Measurements from ENCODE around the gene KREMEN2.
"Not testable (repeated sequence)": the region's sequence is repeated elsewhere in the genome, so short reads cannot be mapped to it uniquely, and the experiment has no call there.

Gene KREMEN2

GRCh38 chr16:2942045-2942444 lies 22.0 kb upstream of the KREMEN2 start:
- no peak for DNase-seq (ENCODE audit: low read depth in 2 of 2)

DNA sequence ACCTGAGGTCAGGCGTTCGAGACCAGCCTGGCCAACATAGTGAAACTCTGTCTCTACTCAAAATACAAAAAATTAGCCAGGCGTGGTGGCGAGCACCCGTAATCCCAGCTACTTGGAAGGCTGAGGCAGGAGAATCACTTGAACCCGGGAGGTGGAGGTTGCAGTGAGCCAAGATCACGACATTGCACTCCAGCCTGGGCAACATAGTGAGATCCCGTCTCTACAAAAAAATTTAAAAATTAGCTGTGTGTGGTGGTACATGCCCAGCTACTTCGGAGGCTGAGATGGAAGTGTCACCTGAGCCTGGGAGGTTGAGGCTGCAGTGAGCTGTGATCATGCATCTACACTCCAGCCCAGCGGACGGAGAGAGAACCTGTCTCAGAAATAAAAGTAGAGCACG lies 20.4 kb upstream of the KREMEN2 start:
- not testable (repeated sequence) for DNase-seq (ENCODE audit: low read depth in 2 of 2)

DNA sequence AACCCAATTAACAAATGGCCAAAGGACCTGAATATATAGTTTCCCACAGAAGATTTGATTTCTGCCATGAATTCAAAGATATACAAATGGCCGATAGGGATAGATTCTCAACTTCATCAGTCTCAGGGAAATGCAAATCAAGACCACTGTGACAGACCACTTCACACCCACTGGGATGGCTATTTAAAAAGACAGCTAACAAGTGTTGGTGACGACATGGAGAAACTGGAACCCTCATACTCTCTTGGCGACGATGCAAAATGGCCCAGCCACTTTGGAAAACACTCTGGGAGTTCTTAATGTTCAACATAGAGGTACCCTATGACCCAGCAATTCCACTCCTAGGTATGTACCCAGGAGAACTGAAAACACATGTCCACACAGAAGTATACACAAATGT lies 17.4 kb upstream of the KREMEN2 start:
- no peak for DNase-seq (ENCODE audit: low read depth in 2 of 2)

- DNase-seq (ENCODE audit: low read depth in 2 of 2): no peak
Measured at GRCh38 chr16:2948807-2949704, 15.0 kb upstream of the KREMEN2 start.

GRCh38 chr16:2949705-2950352 lies 14.2 kb upstream of the KREMEN2 start:
- DNase-seq (ENCODE audit: low read depth in 2 of 2): no peak

DNA sequence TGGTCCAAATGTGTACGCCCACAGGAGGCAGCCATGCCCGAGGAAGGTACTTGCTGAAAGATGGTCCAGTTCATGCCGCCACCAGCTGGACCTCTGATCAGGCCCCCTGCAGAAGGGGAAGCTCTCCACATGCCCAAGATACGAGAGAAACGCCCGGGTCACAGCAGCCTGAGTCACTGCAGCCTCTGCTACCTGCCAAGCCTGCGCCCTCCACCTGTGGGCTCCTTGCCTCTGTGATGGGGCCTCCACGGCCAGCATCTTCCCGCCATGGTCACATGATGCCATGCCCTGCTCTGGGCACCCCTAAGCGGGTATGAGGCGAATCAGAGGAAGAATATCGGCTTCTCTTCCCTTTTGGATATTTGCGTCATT lies 13.7 kb upstream of the KREMEN2 start:
- no peak for DNase-seq (ENCODE audit: low read depth in 2 of 2)

- DNase-seq (ENCODE audit: low read depth in 2 of 2): no peak
Measured at GRCh38 chr16:2950773-2951172, 13.3 kb upstream of the KREMEN2 start.

DNA sequence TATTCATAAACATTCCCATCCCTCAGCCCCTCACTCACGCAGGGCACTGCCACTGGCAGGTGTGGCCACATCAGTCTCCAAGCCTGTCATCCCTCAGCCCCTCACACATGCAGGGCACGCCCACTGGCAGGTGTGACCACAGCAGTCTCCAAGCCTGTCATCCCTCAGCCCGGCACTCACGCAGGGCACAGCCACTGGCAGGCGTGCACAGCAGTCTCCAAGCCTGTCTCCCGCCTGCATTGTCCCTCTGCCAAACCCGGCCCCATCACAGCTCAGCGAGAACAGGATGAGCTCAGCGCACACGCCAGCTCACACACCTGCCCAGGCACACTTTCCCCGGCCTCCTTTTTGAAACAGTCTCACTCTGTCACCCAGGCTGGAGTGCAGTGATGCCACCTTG lies 11.4 kb upstream of the KREMEN2 start:
- DNase-seq (ENCODE audit: low read depth in 2 of 2): no peak

GRCh38 chr16:2953706-2954627 lies 10.1 kb upstream of the KREMEN2 start:
- no peak for DNase-seq (ENCODE audit: low read depth in 2 of 2)

GRCh38 chr16:2954656-2955381 lies 9.3 kb upstream of the KREMEN2 start:
- no peak for DNase-seq (ENCODE audit: low read depth in 2 of 2)

GRCh38 chr16:2955438-2955778 lies 8.7 kb upstream of the KREMEN2 start:
- no peak for DNase-seq (ENCODE audit: low read depth in 2 of 2)

GRCh38 chr16:2955779-2956578 lies 8.1 kb upstream of the KREMEN2 start:
- DNase-seq (ENCODE audit: low read depth in 2 of 2): no peak

GRCh38 chr16:2956579-2956956 lies 7.5 kb upstream of the KREMEN2 start:
- DNase-seq (ENCODE audit: low read depth in 2 of 2): no peak

- DNase-seq (ENCODE audit: low read depth in 2 of 2): no peak
Measured at GRCh38 chr16:2959206-2959605, 4.9 kb upstream of the KREMEN2 start.

DNA sequence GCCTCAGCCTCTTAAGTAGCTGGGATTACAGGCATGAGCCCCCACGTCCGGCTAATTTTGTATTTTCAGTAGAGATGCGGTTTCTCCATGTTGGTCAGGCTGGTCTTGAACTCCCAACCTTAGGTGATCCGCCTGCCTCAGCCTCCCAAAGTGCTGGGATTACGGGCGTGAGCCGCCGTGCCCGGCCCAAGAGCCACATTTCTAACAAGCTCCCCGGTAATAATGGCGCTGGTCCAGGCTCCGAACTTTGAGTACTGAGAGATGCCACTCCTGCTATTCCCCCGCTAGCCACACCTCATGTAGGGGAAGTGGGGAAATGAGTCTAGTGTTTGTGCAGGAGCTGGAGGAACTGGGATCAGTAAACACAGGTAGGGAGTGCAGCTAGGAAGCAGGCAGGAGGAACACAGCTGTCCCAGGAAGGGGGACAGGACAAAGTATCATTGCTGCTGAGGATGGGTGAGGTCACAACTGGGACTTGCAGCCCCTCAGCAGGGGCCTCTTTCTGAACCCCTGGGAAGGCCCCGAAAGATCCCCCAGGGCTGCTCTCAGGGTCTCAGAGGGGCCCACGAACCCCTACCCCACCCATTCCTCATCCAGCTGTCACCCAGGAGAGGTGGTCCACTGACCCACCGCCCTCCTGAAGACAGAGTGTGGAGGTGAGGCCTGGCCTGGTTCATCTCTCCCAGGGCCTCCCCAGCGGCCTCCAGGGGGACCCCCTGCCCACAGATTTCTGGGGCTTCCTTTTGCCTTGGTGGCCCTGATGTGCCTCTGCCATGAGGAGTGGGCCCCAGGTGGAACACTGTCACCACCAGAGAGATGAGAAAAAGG lies 3.7 kb upstream of the KREMEN2 start:
- no peak for DNase-seq (ENCODE audit: low read depth in 2 of 2)

DNA sequence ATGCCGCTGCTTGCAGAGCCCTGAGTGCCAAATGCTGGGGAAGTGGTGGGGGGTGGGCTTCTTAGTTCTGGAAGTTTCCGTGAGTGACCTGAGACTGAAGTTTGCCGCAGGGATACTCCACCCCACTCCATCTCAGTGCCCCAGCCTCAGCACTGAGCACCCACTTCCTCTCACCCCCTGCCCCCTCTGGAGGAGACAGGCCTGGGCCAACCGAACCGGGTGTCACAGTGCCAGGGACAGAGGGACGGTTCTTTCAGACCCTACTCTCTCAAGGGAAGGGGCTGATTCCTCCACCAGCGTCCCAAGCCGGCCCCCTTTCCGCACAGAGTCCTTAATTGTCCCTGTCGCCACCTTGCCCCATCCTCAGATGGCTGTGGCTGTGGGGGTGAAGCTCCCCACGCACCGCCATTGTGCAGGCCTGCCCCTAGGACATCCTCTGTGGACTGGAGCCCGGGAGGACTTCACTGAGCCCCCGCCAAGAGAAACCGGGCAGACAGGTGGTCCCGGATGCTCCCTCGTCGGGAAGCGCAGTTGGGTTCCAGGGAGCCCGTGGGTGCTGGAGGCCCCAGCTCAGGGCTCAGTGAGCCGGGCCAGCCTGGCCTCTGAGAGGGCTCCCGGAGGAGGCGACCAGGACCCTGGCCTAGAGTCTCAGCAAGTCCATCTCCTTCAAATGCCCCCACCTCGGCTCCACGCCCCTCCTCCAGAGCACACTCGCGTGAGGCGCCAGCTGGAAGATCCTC lies 1.6 kb upstream of the KREMEN2 start:
- DNase-seq (ENCODE audit: low read depth in 2 of 2): no peak

DNA sequence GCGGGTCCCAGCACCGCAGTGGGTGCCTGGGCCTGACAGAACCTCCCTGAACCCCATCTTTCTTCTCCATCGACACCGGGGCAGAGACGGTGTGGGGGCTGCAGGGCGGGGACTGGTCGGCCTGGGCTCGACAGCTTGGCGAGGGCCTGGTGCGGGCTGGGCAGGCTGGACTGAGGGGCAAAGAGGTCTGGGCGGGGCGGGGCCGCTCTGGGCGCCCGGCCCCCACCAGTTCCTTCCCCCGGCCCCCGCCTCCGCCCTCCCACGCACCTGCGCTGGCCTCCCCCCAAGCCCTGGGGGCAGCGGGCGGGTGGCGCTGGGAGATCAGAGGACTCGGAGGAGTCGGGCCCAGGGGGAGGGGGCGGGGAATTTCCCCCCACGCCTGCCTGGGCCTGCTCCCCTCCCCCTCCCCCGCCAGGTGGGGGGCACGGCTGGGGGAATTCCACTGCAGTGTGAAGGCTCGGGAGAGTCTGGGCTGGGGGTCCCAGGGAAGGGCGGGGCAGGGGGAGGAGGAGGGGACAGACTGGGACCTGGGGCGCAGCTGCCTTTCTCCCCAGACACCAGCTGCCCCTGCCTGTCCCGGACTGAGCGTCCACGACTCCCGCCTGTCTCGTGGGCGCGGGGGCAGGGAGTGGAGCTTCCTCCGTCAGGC lies 877 bp upstream of the KREMEN2 start:
- peak; percentile 34 to 69 for DNase-seq (ENCODE audit: low read depth in 2 of 2)

DNA sequence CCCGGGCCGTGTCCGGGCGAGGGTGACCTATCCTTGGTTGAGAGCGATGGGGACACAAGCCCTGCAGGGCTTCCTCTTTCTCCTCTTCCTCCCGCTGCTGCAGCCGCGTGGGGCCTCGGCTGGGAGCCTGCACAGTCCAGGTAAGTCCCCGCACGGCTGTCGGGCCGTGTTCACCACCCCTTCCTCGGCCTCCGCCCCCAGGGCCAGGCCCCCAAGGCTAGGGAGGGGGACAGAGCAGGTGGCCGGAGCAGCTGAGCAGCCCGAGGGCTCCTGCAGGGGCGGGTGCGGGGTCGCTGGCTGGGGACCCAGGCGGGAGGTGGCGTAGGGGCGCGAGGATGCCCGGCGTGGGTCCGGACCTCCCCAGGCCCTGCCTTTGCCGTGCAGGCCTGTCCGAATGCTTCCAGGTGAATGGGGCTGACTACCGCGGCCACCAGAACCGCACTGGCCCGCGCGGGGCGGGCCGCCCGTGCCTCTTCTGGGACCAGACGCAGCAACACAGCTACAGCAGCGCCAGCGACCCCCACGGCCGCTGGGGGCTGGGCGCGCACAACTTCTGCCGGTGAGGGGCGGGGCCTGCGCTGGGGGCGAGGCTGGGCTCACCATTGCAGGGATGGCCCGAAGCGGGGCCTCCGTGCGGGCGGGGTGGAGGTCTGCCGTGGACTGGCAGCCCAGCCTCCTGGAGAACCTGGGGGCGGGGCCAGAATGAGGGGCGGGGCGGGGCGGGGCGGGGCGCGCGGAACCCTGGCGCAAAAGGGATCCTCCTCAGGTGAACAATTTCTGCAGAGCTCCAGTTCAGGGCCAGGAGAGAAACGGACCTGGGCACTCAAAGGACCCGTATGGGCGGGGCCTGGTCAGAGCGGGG lies 631 bp downstream of the KREMEN2 start:
- no peak for DNase-seq (ENCODE audit: low read depth in 2 of 2)

Data from stimulated activated CD8-positive, alpha-beta memory T cell treated with anti-CD3 and anti-CD28 coated beads, Interleukin-7, amount 100 ng/mL, for 4 hours (primary cell).